PC-9 (cell line): Measurements from ENCODE around the gene GJC2.

ENCODE experiments used
- EZH2 ChIP-seq: fragments of 200-600 bp; sonication (generic); IDR thresholded peaks from 2 replicates; pipeline ENCODE4 v1.8.0; 2017; ENCODE audit warnings: antibody characterized with exemption, low read depth
- TF ChIP-seq, protein P1 (sequence below): fragments of 200-600 bp; sonication (generic); conservative IDR thresholded peaks from 2 replicates; pipeline ENCODE4 v1.6.1; 2017; ENCODE audit warnings: mixed run types, antibody characterized with exemption, mild to moderate bottlenecking, moderate library complexity

DNA sequence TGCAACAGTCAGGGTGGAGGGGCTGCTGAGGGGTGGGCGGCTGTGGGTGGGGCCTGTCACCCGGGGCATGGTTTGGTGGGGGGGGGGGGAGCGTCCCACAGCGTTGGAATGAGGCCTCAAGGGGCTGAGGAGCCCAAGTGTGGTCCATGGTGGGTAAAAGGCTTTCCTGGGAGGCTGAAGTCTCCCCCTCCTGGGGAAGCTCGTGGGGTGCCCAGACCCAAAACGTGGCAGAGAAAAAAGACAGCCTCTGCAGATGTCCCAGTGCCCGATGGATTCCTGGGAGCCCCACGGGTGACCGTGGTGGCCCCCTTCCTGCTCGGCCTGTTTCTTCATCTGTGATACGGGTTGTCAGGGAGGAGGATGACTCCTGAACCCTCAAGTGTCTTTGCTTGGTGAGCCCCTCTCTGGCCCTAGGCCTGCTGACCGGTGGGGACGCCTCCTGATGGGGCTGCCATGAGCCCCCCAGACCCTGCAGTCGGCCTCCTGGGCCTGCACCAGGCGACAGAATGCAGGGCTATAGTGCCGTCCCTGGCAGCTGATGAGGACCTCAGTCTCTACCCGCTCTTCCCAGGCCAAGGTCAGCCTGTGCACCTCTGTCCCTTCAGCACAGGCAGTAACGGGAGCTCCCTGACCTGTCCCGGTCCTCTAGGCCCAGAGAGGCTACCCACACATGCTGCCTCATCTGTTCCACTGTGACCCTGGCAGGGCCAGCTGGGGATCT is 59.3 kb downstream of the GJC2 start:
- TF ChIP-seq, protein P1, sequence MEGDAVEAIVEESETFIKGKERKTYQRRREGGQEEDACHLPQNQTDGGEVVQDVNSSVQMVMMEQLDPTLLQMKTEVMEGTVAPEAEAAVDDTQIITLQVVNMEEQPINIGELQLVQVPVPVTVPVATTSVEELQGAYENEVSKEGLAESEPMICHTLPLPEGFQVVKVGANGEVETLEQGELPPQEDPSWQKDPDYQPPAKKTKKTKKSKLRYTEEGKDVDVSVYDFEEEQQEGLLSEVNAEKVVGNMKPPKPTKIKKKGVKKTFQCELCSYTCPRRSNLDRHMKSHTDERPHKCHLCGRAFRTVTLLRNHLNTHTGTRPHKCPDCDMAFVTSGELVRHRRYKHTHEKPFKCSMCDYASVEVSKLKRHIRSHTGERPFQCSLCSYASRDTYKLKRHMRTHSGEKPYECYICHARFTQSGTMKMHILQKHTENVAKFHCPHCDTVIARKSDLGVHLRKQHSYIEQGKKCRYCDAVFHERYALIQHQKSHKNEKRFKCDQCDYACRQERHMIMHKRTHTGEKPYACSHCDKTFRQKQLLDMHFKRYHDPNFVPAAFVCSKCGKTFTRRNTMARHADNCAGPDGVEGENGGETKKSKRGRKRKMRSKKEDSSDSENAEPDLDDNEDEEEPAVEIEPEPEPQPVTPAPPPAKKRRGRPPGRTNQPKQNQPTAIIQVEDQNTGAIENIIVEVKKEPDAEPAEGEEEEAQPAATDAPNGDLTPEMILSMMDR, result no peak
- no peak for TF ChIP-seq EZH2
